GM12875 (cell line): ENCODE data around the gene SMPD1.

ENCODE experiments used
- H3K4me3 ChIP-seq: one replicate; pipeline ENCODE4 v1.5.1; 2011; ENCODE audit warnings: low read depth, low read length, control low read depth
- TF ChIP-seq, protein P1 (sequence below): IDR thresholded peaks from 2 replicates; pipeline ENCODE4 v1.5.1; 2011; ENCODE audit warnings: low read depth, mild to moderate bottlenecking, control low read depth, inconsistent platforms, low read length, moderate library complexity, borderline replicate concordance; ENCODE audit not compliant: insufficient read depth

The SMPD1 gene

DNA sequence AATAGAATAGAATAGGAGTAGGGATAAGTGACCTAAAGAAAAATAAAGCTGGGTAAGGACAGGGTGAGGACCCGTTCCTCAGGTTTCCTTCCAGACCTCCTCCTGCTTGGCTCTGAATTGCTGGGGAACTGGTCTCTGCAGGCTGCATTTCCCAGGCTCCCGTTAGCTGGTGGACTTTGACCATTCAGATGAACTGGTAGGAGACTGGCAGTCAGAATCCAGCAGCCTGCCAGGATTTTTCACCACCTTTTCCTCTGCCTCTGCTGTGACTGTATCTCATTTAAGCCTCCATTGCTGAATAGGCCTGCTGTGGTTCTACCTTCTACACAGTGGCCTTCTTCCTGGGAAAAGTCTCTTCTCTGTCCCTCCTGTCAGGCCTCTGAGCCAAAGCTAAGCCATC, 24.6 kb upstream of the SMPD1 start:
- H3K4me3 ChIP-seq, result no peak overlapping the region
- TF ChIP-seq, protein P1, sequence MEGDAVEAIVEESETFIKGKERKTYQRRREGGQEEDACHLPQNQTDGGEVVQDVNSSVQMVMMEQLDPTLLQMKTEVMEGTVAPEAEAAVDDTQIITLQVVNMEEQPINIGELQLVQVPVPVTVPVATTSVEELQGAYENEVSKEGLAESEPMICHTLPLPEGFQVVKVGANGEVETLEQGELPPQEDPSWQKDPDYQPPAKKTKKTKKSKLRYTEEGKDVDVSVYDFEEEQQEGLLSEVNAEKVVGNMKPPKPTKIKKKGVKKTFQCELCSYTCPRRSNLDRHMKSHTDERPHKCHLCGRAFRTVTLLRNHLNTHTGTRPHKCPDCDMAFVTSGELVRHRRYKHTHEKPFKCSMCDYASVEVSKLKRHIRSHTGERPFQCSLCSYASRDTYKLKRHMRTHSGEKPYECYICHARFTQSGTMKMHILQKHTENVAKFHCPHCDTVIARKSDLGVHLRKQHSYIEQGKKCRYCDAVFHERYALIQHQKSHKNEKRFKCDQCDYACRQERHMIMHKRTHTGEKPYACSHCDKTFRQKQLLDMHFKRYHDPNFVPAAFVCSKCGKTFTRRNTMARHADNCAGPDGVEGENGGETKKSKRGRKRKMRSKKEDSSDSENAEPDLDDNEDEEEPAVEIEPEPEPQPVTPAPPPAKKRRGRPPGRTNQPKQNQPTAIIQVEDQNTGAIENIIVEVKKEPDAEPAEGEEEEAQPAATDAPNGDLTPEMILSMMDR, result no peak

DNA sequence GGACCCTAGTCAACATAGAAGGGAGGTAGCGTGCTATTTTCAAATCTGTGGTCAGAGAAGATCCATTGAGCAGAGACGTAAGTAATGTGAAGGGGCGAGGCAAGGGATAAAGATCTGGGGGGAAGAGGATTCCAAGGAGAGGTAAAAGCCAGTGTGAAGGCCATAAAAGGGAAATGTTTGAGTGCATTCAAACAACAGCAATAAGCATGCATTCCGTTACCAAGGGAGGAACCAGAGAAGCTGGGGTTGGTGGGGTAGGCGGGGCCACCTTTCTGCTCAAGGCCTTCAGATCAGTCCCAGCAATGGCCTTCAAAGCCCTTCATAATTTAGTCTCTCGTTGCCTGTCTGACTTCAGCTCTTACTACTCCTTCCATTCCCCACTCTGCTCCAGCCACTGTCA, 18.4 kb upstream of the SMPD1 start:
- no peak overlapping the region for H3K4me3 ChIP-seq
- TF ChIP-seq, protein P1, result no peak

DNA sequence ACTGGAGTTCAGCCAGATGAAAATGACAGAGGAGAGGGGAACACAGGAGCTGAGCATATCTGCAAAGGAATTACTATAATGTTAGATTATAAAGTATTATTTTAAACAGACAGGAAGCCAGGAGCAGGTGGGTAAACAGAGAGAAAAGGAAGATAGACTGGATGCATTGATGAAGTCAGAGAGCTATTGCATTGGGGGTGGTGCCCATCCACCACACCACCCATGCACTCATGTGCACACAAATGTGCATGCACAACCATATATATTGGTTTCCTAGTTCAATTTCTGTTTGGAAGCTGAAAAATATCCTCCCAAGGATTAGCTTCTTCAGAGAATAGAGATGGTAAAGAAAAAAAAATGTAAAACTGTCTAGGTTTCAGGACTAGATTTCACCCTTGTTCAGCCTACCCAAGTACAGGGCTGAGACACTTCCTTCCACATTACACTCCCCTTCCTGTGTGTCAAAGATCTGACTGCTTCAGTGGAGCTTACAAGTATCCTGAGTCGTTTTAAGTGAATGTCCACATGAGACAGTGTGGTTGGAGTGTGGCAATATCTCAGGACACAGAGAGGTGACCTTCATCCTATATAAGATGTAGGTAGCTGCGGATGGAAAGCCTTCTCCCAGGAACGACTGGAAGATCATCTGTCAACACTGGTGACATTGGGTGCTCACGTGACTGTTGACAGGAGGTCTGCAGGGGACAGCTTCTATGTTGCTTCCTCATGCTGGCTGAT, 12.2 kb upstream of the SMPD1 start:
- TF ChIP-seq, protein P1, result no peak
- no peak overlapping the region for H3K4me3 ChIP-seq

DNA sequence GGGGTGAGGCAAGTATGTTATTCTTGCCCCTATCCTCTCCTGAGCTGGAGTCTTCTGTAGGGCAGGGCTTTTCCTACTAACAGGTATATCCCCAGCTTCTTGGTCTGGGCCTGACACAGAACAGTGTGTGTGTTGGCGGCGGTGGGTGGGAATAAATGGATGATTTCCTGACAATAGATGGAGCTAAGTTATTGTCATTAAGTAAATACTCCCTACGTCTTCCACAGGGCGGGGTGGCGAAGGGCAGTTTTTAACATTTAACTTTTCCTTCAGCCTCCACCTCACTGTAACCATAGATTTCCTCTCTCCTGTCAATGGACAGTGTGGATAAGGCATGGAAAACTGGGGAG, 11.7 kb upstream of the SMPD1 start:
- no peak overlapping the region for H3K4me3 ChIP-seq
- TF ChIP-seq, protein P1, result no peak

DNA sequence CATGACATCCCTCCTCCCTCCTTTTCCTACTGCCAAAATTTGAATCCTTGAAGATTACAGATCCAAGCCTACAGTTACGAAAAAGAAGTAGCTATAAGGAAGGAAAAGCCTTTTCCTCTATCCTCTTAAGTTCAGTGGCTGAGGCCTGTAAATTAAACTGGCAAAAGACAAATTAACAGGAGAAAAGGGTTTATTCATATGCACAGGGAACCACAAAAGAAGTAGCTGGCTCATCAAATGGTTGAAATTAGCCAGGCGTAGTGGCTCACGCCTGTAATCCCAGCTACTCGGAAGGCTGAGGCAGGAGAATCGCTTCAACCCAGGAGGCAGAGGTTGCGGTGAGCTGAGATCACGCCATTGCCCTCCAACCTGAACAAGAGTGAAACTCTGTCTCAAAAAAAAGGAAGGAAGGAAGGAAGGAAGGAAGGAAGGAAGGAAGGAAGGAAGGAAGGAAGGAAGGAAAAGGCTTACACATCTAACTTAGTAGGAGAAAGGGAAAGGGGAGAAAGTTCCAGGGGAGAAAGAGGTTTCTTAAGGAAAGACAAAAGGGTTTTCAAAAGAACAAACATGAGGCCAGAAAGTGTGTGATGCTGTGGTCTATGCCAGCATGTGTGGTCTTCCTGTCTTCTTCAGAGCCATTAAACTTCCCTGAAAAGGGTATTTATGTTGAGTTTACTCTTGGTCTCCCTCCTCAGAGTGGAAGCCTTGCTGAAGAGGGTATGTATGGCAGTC, 5.1 kb upstream of the SMPD1 start:
- TF ChIP-seq, protein P1, result no peak
- no peak overlapping the region for H3K4me3 ChIP-seq

DNA sequence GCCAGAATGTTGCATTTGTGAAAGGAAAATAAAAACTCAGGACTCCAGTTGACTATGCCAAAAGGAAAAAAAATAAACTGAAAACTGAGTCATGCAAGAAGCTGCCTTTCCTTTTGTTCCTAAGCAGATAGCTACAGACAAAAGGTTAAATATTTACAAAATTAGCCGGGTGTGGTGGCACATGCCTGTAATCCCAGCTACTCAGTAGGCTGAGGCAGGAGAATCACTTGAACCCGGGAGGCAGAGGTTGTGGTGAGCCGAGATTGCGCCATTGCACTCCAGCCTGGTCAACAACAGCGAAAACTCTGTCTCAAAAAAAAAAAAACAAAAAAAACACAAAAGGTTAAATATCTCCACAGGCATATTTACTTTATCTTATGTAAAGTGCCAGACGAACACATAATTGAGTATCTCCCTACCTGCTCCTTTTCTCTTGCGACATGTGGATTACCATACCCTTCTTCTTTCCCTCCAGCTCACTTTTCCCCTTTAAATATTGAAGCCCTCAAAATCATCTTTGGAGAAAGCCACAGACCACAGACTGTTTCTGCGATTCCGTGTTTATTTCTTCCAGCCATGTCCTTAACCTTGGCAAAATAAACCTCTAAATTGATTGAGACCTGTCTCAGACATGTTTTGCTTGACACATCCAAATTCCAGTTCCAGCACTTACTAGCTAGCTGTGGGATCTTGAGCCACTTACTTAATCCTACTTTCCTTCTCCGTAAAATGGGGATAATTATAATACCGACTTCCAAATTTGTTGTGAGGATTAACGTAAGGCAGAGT, 2.3 kb upstream of the SMPD1 start:
- no peak overlapping the region for H3K4me3 ChIP-seq
- TF ChIP-seq, protein P1, result no peak

DNA sequence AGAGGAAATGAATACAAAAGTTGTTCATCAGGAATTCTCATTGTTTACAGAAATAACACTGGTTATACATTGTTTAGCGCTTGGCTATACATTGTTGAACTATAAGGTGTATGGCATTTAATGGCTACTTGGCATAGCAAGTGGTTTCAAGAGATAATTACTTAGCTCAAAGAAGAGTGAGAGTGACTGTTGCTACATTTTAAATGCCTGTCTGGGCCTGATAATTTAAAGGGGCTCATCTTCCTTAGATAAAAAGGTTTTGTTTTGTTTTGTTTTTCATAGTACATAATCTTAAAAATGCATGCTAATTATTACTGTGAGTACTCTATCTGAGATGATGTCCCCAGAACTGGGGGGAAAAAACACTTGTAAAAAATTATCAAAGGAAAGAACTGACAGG, 1.5 kb upstream of the SMPD1 start:
- no peak overlapping the region for H3K4me3 ChIP-seq
- TF ChIP-seq, protein P1, result no peak
